Middle frontal gyrus (tissue), 1 donor: ENCODE data around the gene ARF6.

Experiments
- DNase-seq: peaks from one replicate; pipeline ENCODE4 v3.0.0-alpha.2; 2015; ENCODE audit warnings: low spot score; ENCODE audit errors: extremely low spot score

The ARF6 gene

DNA sequence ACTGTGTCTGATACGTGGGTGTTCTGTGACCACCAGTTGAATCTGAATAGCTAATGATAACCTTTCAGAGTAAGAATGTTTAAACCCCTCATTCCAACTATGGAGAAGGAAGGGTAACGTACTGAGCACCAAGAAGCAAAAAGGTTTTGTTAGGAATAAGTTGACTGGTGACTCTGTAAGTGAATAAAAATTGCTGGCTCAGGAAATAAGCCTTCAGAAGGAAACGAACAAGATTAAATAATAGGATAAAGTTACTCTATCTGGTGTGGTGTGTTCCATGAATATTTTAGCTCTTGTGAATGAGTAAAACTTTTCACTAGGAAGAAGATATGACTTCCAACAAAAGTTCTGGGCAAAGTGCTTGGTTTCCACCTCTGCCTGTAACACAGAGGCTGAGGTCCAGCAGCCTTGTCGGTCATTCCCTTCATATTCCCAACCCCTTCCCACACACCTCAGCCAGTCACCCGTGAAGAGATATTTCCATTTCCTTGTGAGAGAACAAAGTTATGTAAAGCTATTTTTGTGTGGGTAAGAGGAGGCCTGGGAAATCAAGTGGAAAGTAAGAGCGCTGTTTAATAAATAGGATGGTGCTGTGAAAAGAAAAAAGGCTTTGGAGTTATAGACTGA is 47.1 kb downstream of the ARF6 start:
- DNase-seq: no peak

DNA sequence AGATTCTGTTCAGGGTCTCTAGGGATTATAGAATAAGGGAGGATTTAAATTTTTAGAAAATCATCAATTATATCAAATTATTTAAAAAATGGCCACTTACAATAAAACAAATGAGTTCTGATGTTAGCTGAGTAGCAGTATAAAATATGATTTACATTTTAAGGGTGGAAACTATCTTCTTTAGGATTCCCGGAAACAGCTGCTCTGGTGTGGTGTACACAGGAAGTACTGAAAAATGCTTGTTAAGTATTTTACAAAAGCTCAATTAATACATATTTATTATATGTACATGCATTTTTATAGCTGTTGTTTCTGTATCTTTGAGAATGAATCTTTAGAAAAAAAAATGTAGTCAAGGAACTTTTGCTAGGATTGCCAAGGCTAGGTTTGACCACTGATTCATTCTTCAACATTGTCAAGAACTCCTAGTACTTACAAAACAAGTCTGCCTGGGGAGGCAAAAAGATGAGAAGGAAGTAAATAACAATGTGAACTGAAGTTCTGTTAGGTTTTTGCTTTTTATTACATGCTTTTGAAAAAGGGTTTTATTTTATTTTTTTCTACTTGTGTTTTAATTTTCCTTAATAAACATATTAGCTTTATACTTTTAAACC is 48.0 kb downstream of the ARF6 start:
- DNase-seq: no peak

DNA sequence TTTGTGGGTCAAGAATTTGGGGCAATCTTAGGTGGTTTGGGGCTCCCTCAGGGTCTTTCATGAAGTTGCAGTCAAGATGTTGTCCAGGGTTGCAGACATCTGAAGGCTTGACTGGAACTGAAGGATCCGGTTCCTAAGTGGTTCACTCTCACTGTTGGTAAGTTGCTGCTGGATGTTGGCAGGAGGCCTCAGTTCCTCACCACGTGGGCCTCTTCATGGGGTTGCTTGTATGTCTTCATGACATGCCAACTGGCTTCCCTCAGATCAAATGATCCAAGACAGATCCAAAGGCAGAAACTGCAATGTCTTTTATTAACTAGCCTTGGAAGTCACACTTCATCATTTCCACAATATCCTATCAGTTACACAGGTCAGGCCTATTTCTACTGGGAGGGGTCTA is 49.2 kb downstream of the ARF6 start:
- no peak for DNase-seq

DNA sequence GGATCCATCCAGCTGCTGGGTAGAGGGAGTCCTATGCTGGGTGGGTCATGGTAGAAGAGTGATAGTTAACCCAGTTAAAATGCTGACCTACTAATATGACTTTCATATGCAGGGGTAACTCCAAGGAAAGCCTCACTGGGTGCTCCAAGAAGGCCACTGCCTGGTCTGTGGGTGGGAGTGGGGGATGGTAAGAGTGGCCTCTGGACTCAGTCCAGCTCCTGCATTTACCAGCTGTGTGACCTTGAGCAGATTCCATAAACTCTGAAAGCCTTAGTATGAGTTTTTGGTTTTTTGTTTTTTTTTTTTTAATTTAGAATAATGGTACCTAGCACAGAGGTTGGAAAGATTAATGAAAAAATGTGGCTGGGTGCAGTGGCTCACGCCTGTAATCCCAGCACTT is 51.6 kb downstream of the ARF6 start:
- DNase-seq: no peak

DNA sequence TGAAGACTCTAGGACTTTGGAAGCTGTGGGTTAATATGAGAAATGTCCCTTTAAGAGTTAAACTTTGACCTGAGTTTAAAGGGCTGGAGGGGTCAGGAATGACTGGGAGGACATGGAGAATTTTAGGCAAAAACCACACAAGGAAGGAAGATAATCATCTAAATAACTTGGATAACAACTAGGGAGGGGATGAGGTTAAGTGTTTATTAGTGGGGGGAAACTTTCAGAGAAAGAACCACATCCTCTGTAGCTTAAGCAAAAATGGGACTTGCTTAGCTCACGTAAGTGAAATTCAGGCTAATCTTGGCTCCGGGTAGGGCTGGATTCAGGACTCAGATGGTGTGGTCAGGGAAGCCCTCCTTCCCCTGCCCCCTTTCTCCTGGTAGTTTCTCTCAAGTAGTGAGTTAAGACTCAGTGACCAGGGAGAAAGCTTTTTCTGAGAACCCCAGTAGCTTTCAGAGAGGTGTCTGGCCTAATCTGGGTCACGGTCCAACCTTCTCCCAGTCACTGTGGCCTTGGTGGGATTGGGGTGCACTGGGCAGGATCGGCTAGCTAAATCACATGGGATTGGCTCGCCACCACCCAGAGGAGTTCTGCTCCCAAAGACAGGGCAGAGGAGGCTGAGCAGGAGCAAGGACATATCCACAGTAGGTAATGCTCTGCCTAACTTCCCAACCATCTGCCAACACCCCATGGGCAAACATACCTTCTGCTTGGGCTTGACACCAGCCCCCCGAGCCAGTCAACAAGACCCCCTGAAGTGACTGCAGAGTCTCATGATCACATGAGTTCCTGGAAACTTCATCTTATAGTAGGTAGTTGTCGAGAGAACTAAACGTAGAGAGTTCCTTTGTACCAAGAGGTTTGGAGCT is 52.8 kb downstream of the ARF6 start:
- DNase-seq: no peak
